ENCODE measurements around the gene SART1.

DNA sequence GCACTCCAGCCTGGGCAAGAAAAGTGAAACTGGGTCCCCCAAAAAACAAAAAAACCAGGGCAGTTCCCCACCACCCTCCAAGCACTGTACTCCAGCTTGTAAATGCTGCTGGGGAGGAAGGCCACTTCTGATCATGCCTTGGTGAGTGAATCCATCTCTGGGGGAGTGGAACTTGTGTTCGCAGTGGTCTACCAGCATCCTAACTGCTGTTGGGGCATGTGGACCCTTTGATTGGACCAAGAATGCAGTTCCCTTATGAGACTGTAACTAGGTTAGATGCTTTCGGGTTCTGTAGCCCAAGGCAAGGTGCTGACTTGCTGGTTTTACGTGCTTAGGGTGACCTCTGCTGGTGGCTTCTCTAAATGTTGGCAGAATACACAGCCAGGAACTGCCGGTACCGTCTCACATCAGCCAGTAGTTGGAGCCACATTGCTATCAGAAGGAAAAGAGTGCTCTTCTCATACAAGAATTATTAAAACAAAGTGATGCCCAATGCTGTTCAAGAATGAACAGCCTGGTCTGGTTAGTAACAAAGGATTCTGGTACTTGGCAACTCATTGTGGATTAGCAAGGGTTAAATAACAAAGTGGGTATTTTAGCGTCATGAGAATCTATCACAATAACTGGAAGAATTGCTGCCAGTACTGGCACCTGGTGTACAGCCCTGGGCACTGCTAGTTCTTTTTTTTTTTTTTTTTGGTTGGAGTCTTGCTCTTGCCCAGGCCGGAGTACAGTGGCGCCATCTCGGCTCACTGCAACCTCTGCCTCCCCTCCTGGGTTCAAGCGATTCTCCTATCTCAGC, 27.5 kb downstream of the SART1 start:
- TF ChIP-seq CTCF (IDR thresholded peaks at IDR 0.05) (peak; percentile 88 to 97 (median 94)), POLR2A (IDR thresholded peaks at IDR 0.05) (no peak), EP300 (IDR thresholded peaks at IDR 0.05) (peak in 1 of 2 donors; percentile 63)

All from tibial nerve (tissue), 4 donors.